CD4-positive, alpha-beta T cell treated with Interleukin-4 for 4 hours (primary cell): Measurements from ENCODE around the gene ZNF710.

Experiments
- DNase-seq: peaks from one replicate; pipeline ENCODE4 v3.0.0-alpha.2; 2020

Gene ZNF710

DNA sequence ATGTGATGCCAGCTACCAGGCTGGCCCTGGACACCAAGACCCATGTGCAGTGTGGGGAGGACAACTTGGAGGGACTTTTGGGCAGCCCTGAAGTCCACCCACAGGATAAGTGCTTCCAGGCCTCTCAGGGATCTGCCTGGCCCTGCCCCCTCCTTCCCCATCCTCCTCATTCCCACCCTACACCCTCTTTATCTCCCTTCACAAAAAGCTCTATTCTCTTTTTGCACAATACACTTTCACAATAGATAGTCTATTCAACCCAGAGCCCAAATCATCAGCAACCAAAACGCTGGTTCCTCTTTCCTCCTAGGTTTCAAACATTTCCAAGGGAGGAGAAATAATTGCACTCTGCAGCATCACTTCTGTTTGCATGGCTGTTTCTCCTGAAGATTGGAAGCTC lies 7.8 kb upstream of the ZNF710 start:
- DNase-seq: no peak

DNA sequence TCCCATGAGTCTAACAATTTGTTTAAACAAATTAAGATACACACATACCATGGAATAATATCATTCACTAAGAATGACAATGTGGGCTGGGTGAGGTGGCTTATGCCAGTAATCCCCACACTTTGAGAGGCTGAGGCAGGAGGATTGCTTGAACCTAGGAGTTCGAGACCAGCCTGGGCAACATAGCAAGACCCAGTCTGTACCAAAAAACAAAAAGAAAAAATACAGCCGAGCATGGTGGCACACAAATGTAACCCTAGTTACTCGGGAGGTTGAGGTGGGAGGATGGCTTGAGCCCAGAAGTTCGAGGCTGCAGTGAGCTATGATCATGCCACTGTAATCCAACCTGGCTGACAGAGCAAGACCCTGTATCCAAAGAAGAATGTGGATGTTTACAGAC lies 4.0 kb upstream of the ZNF710 start:
- no peak for DNase-seq

DNA sequence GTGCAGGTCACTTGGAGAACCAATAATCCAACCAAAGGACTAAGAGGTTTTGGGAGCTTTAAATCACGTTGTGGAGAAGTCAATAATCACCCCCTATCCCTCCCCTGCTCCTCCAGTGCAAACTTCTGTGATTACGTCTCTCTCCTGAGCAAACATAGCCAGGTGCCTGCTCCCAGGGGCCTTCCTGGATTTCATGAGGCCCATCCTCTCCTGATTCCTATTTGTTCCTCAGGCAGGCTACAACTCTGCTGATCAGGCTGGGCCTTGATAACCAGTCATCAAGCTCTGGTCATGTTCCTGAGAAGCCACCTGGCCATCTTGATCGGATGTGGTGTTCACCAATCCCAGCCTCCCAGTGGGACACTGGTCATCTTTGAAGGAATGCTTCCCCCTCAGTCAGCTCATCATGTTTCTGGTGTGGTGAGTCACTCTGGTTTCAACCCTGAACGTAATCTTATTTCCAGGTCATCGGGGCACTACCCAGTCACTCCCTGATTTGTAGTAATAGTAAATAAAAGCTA lies 2.9 kb upstream of the ZNF710 start:
- DNase-seq: no peak

DNA sequence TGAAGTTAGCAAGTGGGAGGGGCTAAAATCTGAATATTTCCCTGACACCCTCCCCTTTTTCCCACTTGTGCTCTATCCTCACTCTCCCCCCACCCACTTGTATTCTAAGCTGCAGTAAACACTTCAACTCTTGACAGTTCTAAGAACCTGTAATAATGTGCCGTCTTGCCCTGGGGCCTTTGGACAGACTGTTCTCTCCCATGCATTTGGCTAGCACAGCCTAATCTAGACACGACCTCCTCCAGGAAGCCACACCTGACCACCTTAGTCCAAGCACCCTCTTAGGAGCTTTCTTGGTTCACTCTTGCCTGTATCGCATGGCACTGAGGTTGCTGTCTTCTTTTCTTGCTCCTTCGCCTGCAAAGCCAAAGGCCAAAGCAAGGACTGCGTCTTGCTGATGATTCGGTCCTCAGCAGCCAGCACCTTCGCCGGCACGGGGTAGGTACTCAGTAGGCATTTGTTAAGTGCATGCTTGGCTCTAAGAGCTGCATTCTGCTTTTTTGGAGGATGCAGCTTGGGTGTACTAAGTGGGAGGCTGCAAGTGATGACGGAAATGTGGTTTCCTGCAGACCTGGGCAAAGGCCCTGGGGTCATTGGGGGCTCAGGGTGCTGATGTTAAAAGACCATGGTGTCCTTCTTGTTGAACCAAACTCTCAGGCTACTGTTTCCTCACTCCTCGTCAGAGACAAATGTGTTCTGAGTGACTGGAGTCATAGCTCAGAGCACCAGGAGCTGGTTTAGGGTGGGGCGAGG lies 2.0 kb upstream of the ZNF710 start:
- no peak for DNase-seq

DNA sequence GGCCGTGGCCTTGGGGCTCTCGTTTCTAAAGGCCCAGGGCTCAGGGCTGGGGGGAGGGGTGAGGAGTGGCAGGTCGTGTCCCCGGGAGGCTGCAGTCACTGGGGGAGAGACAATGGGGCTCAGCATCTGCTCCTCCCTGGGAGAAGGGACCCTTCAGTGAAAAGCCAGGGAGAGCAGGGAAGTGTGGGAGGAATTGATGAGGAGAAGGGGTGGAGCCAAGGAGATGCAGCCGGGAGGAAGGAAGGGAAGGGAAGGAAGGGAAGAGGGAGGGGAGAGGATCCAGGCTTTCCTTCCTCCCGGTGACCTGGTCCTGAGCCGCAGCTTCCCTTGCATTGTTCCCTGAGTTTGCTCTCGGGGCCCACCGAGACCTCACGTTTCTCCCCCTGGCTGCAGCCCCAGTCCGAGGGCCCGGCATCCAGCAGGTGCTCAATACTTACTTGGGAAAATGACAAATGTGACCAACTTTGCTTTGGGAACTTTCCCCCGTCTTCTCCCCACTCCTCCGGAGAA lies 1.4 kb upstream of the ZNF710 start:
- DNase-seq: no peak

DNA sequence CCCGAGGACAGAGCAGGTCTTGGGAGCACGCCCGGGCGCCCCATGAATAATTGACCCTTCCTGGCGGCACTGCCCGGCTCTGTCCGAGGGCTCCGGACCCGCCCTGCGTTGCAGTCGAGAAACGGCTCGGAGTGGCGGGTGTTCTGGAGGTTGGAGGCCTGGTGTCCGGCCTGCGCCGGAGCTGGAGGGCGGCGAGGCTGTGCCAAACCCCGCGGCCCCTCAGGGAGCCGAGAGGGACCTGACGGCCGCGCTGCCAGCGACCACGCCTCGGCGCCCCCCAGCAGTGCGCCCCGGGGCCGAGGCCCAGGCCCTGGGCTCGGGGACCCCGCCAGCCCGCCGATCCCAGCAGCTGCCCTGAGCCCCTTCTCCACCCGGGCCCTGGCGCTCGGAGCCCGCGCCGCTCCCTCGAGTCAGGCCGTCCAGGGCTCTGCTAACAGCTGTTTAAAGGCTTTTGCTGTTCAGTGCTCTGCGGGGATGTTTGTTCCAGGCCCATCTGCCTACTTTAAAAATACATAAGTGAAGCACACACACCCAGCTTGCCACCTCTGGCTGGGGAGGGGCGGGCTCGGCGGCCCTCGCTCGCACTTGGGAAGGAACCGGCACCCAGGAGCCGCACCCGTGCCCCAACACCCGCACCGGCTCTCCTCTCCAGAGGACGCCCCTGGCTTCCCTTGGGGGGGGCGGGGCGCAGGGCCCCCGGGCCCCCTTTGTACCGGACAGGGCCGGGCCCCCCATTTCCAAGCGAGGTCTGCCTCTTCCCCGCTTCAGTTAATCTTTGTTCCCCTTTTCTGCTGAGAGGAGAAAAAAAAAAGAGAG lies 730 bp upstream of the ZNF710 start:
- no peak for DNase-seq

DNA sequence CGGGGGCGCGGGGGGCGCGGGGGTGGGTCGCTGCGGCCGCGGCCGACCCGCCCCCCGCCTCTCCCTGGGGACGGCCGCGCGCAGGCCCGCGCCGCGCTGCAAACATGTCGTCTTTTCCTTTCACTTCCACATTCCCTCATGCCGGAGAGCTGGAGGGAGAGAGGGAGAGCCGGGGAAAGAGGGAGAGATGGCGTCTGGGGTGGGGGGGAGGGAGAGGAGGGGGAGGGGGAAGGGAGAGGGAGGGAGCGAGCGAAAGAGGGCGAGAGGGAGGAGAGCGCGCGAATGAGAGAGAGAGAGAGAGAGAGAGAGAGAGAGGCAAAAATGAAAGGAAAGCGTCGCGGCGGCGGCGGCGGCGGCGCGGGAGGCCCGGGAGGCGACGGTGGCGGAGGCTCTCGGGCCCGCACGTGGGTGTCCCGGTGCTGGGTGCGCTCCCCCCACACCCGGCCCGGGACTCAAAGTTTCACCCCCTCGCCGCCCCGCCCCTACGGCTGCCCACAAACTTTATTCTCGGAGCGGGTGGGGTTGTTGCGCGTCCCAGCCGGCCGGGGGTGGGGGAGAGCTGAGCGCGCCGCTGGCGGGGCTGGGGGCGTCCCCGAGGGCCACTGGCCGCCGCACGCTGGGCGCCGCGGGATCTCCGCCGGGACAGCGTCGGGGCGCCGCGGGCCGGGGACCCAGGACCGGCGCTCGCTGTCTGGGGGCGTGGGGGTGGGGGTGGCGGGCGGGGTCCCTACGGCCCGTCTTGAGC lies 731 bp downstream of the ZNF710 start:
- peak; percentile 59 for DNase-seq

DNA sequence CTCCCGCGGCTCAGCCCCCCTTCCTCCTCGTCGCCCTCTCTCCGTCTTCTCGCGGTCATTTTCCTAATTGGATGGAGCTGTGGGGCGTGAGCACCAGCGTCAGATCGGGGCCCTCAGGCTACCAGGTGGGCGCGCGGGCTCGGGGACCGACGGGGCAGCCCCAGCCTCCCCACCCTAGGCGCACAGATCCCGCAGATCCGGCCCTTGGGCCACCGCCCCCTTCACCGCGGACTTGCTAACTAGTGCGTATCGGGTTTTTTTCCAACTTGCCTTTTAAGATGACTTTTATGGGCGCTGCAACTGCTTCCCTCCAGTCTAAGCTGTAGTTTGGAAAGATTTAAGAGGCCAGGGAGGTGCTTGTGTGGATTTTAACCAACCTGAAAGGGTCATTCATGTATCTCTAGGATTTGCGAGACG lies 1.3 kb downstream of the ZNF710 start:
- DNase-seq: no peak

DNA sequence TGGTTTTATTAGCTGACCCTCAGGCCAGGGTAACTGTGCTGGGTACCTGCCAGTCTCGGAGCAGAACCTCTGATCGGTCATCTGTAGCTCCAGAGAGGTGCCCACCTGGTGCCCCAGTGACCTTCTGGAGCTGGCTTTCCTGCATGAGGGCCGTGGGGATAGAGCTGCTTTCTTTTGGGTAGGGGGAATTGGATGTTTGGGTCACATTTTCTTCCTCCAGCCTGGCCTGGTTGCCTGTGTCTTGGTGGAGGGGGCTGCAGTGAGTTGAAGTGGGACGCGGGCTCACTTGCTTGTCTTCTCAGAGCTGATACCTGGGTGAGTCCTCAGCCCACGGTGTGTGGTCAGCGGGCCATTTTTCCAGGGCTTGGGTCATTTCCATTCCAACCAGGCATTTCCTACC lies 2.6 kb downstream of the ZNF710 start:
- no peak for DNase-seq

DNA sequence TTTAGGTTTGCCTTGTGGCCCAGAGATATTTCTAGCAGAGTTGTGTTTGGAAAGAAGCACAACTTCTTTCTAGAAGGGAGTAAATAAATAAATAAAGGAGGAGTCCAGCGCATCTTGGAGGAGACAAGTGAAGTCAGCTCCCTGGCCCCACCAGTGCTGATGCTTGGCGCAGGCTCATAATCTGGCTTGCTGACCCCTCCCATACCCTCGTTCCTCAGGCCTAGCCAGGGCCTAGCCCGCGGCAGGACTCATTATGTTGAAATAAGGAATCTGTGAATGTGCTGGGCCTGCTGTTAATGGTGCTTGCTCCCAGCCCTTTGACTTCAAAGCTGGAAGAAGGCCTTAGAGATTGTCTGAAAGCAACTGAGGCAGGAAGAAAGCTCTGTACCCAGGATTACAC lies 3.1 kb downstream of the ZNF710 start:
- DNase-seq: no peak

DNA sequence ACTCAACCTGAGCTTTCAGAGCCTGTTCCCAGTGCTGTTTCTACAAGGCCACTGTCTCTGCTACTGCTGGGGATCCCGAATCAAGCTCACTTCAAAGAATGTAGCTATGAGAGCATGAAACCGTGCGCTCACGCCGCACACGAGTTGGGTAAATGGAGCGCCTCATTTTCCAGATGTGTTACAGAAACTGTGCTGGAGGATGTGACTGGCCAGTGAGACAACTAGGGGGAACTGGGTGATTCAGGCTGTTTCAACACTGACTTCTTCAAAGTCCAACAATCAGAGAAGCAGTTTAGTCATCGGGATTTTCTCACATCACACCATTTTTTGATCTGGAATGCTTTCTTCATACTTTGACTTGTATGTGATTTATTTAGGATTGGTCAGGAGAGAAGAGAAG lies 3.5 kb downstream of the ZNF710 start:
- peak; percentile 25 for DNase-seq

DNA sequence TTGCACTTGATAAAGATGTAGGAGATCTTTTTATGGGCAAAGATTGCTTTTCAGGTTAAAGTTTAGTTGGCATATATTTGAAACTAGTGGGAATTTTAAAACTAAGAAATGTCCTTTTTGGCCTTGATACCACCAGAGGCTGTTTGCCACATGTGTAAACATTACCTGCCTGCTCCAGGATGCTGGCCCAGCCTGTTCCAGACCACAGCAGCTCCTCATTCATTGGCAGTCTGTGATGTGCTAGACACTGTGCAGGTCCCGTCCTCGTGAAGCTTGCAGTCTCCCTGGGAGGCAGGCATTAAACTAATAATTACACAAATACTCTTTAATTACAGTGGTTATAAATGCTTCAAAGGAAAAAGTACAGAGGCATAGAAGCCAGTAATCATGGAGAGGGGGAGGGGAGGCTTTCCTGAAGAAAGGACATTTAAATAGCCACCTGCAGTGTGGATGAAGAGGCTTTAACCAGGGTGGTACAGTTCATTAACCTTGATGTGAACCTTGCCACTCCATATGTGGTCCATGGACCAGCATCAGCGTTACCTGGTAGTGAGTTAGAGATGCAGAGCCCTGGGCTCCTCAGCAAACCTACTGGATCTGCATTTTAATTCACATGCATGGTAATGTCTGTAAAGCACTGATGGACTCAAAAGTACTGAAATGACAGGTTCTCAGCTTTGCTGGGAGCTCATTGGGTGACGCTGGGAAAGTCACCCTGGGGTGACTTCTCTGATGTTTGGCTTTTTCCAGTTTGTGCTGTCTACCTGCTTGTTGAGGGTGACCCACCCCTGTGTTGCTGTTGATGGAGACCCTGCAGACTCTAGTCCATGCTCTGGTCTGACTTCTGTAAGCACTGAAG lies 5.3 kb downstream of the ZNF710 start:
- DNase-seq: no peak

DNA sequence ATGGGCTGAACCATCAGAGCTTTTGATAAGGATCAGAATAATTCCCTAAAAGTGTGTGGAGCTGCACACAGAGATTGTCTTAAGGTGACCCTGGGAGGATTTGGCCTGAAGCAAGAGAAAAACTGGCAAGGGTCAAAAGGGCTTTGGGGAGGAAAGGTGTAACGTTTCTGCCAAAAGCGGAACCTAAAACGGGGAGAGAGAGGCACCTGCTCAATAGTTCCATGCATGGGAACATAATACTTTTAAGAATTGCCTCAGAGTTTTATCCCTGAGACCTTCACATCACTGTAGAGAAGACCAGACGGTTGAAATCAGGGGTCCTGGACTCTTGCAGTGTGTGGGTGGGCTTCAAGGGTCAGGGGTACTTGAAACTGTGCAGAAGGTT lies 5.9 kb downstream of the ZNF710 start:
- no peak for DNase-seq

DNA sequence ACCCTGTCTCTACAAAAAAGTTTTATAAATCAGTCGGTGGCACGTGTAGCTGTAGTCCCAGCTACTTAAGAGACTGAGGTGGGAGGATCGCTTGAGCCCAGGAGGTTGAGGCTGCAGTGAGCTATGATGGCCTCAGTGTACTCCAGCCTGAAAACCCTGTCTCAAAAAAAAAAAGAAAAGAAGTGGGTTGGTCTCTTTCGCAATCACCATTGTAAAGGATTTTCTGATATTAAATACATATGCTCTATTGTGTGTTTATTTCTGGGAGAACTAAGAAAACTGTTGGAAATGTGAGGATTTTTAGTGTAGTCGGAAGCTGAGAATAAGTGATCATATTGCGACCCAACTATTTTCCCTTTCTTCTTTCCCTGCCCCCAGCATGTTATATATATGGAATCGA lies 7.5 kb downstream of the ZNF710 start:
- no peak for DNase-seq

DNA sequence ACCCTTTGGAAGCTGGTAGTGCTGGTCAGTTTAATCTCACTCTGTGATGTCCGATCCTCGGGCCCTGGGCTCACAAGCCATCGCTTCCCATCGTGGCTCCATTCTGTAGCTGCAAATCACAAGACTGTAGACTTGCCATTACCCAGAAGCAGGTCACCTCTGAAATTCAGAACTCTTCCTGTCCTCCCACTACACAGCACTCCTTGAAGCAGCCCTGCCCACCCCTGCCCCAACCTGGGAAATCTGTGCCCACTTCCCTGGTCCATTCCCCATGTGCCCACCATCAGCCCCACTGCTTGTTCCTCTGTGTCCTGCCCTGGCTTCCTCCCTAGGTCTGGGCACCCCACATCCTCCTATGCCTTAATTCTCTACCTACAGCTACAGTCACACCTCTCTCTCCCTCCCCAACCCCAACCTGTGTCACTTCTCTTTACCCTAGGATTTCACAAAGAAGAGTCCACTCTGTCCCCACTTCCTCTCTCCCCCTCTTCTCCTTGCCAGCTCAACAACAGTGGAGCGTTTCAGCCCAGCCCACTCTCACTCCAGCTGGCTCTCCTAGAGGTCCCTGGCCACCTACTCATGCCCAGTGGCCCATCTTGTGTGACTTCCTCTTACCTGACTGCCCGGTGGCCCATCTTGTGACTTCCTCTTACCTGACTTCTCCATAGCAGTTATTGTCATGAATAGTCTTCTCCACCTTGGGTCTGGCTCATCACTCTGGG lies 8.3 kb downstream of the ZNF710 start:
- no peak for DNase-seq

DNA sequence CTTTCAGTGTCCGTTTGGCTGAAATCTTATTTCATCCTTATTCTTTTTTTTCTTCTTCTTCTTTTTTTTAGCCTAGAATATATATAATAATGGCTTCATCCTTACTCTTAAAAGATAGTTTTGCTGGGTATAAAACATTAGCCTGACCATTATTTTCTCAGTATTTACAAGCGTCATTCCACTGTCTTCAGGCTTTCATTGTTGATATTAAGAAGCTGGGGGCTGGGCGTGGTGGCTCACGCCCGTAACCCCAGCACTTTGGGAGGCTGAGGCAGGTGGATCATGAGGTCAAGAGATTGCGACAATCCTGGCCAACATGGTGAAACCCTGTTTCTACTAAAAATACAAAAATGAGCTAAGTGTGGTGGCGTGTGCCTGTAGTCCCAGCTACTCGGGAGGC lies 10.6 kb downstream of the ZNF710 start:
- no peak for DNase-seq

DNA sequence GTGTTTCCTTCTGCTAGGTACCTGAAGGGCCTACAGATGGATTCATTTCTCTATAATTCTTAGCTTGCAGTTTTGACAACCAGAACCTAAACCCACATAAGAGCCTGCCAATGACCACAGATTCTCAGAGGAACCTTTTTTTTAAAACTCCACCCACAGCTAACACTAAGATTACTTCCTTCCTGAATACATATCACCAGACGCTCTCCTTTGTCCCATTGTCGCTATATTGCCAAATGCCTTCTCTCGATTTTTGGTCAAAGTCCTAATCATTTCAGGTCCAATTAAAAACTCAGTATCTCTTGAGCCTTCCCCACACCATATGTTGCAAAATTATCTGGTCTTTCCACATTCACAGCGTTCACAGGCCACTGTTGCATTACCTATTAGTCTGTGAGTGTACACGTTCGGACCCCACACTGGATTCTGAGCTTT lies 12.4 kb downstream of the ZNF710 start:
- DNase-seq: peak; percentile 69

DNA sequence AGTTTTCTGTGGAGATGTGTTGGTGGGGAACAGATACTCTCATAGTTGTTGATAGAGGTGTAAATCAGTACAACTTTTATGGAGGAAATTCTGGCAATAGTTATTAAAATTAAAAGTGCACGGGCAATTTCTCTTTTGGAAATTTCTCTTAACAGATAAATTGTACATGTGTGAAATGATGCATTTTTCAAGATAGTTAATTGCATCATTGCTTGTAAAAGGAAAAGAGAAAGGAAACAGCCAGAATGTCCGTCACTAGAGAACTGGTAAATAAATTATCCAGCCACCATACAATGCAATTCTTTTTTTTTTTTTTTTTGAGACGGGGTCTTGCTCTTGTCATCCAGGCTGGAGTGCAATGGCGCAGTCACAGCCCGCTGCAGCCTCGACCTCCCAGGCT lies 14.2 kb downstream of the ZNF710 start:
- DNase-seq: no peak

DNA sequence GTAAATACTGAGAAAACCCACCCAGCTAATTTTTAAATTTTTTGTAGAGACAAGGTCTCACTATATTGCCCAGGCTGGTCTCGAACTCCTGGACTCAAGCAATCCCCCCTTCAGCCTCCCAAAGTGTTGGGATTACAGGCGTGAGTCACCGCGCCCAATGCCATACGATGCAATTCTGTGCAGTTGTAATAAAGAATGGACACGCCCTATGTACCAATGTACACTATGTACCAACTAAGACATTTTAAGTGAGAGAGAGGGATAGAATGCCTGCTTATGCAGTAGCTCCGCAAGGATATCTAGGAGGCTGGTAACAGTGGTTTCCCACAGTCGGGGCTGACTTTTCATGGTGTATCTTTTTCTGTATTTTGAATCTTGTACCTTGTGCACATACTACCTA lies 14.6 kb downstream of the ZNF710 start:
- DNase-seq: no peak

DNA sequence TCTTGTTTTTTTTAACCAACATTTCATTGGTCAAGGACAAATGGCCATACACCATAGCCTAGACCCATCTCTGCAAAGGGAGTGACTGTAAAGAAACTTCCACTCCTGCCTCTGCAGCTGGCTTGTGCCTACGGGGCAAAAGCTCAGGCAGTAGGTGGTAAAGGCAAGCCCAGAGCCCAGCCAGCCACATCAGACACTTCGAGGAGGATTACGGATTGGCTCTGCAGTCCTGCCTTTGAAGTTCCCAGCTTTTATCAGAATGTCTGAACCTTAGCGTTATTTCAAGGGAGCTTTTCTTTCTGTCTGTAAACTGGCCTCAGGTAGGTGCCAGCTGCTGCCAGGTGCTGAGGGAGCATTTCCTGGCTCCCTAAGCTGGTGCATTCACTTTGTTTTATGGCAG lies 15.6 kb downstream of the ZNF710 start:
- DNase-seq: no peak

DNA sequence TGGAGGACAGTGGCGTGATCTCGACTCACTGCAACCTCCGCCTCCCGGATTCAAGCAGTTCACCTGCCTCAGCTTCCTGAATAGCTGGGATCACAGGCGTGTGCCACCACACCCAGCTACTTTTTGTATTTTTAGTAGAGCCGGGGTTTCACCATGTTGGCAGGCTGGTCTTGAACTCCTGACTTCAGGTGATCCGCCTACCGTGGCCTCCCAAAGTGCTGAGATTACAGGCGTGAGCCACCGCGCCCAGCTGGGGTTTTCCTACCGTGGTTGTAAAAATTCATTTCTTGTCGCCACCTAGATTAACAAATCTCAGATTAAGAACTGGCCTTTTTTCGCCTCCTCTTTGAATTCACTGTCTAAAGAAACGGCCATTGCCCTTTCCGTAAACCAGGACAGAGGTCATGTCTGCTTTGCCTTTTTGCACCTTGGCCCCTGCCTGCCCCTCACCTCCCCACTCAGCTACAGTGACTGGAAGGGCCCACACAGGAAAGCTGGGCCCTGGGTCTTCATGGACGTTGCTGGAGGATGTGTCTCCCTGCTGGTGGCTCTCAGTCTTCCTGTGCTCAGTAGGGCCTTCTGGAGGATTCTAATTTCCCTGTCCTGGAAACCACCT lies 17.2 kb downstream of the ZNF710 start:
- no peak for DNase-seq
